ENCODE measurements around the gene CRIP3. TPM values are rescaled to one million over a fixed set of nuclear protein-coding genes. Genes with fewer than 3 reads are reported as not detected.

The CRIP3 gene
- total RNA-seq, 4 donors from 2014 or later: not detected

DNA sequence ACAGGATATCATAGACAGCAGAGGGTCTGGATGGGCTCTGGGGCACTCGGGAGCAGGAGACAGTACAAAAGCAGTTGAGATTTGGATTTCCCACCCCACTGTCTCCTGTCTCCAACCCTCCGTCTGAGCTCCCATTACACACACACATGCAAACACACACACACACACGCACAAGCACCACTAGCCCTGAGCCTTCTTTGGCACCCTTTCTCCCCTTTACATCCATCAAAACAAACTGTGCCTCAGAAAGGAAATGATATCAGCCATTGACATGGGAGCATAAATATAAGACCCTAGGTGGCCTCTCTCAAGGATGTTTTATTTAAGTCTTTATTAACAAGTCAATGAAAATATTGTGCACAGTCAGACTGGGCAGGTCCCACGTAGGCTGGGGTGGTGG, 47.8 kb downstream of the CRIP3 start:
- Histone ChIP-seq H3K4me1 (no peaks in the 10 kb centered on the region), H3K27me3 (peaks cover 0 to 15% (median 0%) of the 10 kb centered on the region in 4 donors), H3K9me3 (no peaks in the 10 kb centered on the region), H3K27ac (replicated peaks in 1 of 4) (no peak overlapping the region), H3K4me3 (no peak overlapping the region), H3K36me3 (no peaks in the 10 kb centered on the region)
- WGBS: 60% methylated on average over 4 of the region's 4 CpGs
- DNase-seq (ENCODE audit: extremely low spot score): no peak
- intact Hi-C loops (cut with DNase I): loop anchor here (5.0 kb wide), 1 partner anchor 247 kb away; no protein-coding TSS in a partner anchor
- no peak for TF ChIP-seq POLR2AphosphoS5 (IDR thresholded peaks at IDR 0.05)
- no peak for TF ChIP-seq POLR2A (IDR thresholded peaks at IDR 0.05; ENCODE audit: low read depth)

DNA sequence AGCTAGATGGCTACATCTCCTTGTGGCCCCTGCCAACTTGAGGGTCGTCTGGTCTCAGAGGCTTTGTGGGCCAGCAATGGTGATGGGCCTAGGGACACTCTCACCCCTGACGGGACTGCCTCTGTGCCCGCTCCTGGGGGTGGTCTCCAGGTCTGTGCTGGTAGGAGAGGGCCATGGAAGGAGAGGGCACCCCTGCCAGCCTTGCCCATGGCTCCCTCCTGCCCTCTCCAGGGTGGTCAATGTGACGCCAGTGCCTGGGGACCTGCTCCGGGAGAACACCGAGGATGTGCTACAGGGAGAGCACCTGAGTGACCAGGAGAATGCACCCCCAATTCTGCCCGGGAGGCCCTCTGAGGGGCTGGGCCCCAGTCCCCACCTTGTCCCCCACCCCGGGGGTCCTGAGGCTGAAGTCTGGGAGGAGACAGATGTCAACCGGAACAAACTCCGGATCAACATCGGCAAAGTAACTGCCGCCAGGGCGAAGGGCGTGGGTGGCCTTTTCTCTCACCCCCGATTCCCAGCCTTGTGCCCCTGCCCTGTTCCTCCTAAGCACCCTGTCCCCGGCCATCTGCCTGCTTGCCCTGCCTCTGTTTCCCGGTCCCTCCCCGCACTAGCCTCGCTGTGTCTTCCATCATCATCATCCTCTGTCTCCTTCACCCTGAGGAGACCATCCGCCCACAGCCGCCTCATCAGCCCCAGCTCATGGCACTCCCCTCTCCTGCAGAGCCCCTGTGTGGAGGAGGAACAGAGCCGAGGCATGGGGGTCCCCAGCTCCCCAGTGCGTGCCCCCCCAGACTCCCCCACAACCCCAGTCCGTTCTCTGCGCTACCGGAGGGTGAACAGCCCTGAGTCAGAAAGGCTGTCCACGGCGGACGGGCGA, 49.6 kb downstream of the CRIP3 start:
- Histone ChIP-seq H3K36me3 (no peaks in the 10 kb centered on the region), H3K9me3 (no peaks in the 10 kb centered on the region), H3K4me3 (no peak overlapping the region), H3K27ac (replicated peaks in 1 of 4) (no peak overlapping the region), H3K27me3 (peaks cover 0 to 26% (median 0%) of the 10 kb centered on the region in 4 donors), H3K4me1 (no peaks in the 10 kb centered on the region)
- 92% methylated on average over 26 of the region's 30 CpGs for WGBS
- intact Hi-C loops (cut with DNase I): no loop called here
- DNase-seq (ENCODE audit: extremely low spot score): no peak
- no peak for TF ChIP-seq EP300 (IDR thresholded peaks at IDR 0.05)
- no peak for TF ChIP-seq POLR2AphosphoS5 (IDR thresholded peaks at IDR 0.05)
- TF ChIP-seq CTCF (IDR thresholded peaks at IDR 0.05): no peak
- TF ChIP-seq POLR2A (IDR thresholded peaks at IDR 0.05; ENCODE audit: low read depth): no peak

GRCh38 chr6:43258180-43258579, 50.4 kb downstream of the CRIP3 start:
- no peak overlapping the region for H3K27ac ChIP-seq (replicated peaks in 1 of 4)
- peaks cover 0 to 34% (median 0%) of the 10 kb centered on the region in 4 donors for H3K27me3 ChIP-seq
- H3K4me1 ChIP-seq: no peaks in the 10 kb centered on the region
- intact Hi-C loops (cut with DNase I): no loop called here
- TF ChIP-seq EP300 (IDR thresholded peaks at IDR 0.05) (no peak), CTCF (IDR thresholded peaks at IDR 0.05) (no peak), POLR2AphosphoS5 (IDR thresholded peaks at IDR 0.05) (no peak), POLR2A (IDR thresholded peaks at IDR 0.05; ENCODE audit: low read depth) (no peak)
- no peaks in the 10 kb centered on the region for H3K36me3 ChIP-seq
- WGBS: 71% methylated on average over 4 of the region's 4 CpGs
- no peaks in the 10 kb centered on the region for H3K9me3 ChIP-seq
- no peak for DNase-seq (ENCODE audit: extremely low spot score)
- H3K4me3 ChIP-seq: no peak overlapping the region

- H3K27me3 ChIP-seq: peaks cover 0 to 40% (median 0%) of the 10 kb centered on the region in 4 donors
- no peak for DNase-seq (ENCODE audit: extremely low spot score)
- no peaks in the 10 kb centered on the region for H3K9me3 ChIP-seq
- H3K27ac ChIP-seq (replicated peaks in 1 of 4): no peak overlapping the region
- TF ChIP-seq EP300 (IDR thresholded peaks at IDR 0.05) (no peak), POLR2AphosphoS5 (IDR thresholded peaks at IDR 0.05) (no peak), POLR2A (IDR thresholded peaks at IDR 0.05; ENCODE audit: low read depth) (no peak), CTCF (IDR thresholded peaks at IDR 0.05) (no peak)
- H3K4me1 ChIP-seq: no peaks in the 10 kb centered on the region
- intact Hi-C loops (cut with DNase I): no loop called here
- H3K36me3 ChIP-seq: no peaks in the 10 kb centered on the region
- WGBS: 80% methylated on average over 11 of the region's 12 CpGs
- H3K4me3 ChIP-seq: no peak overlapping the region
Measured at GRCh38 chr6:43257367-43258145, 51.1 kb downstream of the CRIP3 start.

Data from esophagus muscularis mucosa (tissue), 4 donors.